Nephron progenitor cell (in vitro differentiated cells): ENCODE results near the gene L3MBTL3.
A peak's percentile ranks its signal among the peaks of the same experiment; 100 is the strongest.

Source experiments
- DNase-seq: peaks from one replicate; pipeline ENCODE4 v3.0.0; 2021
- H3K27ac Mint-ChIP-seq: 2 replicates; pipeline ENCODE4 v1.8.0; 2021; ENCODE audit warnings: mild to moderate bottlenecking, moderate library complexity, mixed read lengths
- H3K27me3 Mint-ChIP-seq: 2 replicates; pipeline ENCODE4 v1.8.0; 2021; ENCODE audit warnings: mild to moderate bottlenecking, low read depth, mixed read lengths; ENCODE audit not compliant: poor library complexity
- H3K36me3 Mint-ChIP-seq: 2 replicates; pipeline ENCODE4 v1.8.0; 2021; ENCODE audit warnings: low read depth, mixed read lengths
- H3K4me1 Mint-ChIP-seq: 2 replicates; pipeline ENCODE4 v1.8.0; 2021; ENCODE audit warnings: mixed read lengths
- H3K4me3 Mint-ChIP-seq: 2 replicates; pipeline ENCODE4 v1.8.0; 2021; ENCODE audit warnings: mild to moderate bottlenecking, moderate library complexity, mixed read lengths
- H3K9me3 Mint-ChIP-seq: 2 replicates; pipeline ENCODE4 v1.8.0; 2021; ENCODE audit warnings: mild to moderate bottlenecking, moderate library complexity, mixed read lengths
- TF ChIP-seq, protein P1 (sequence below): fragments of 200-600 bp; sonication (generic); IDR thresholded peaks from 2 replicates; pipeline ENCODE4 v1.5.0; 2021; ENCODE audit warnings: antibody characterized with exemption

Gene L3MBTL3

DNA sequence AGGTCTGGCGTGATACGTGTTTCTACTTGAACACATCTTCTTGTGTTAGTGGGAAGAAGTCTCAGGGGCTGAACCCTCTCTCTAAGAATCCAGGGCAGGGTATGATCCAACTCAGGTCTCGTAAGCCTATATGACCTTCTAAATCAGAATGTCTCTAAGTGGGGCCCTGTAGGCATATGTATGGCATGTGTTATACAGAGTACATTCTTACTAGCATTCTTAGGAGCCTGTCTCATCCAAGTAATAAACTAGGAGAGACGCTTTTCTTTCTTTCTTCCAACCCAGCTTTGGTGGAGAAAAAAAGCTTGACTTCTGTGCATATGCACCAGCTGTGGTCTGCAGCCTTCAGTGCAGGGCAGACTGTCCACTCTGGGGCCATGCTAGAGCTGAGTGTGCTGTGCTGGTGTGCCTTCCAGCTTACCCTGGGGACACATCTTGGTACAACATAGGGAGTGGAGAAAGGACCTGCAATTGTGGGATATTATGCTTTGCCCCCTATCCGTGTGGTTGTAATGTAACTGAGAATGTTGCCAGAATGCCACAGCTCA lies 47.3 kb downstream of the L3MBTL3 start:
- H3K4me1 Mint-ChIP-seq = no peaks in the 10 kb centered on the region
- TF ChIP-seq, protein P1, sequence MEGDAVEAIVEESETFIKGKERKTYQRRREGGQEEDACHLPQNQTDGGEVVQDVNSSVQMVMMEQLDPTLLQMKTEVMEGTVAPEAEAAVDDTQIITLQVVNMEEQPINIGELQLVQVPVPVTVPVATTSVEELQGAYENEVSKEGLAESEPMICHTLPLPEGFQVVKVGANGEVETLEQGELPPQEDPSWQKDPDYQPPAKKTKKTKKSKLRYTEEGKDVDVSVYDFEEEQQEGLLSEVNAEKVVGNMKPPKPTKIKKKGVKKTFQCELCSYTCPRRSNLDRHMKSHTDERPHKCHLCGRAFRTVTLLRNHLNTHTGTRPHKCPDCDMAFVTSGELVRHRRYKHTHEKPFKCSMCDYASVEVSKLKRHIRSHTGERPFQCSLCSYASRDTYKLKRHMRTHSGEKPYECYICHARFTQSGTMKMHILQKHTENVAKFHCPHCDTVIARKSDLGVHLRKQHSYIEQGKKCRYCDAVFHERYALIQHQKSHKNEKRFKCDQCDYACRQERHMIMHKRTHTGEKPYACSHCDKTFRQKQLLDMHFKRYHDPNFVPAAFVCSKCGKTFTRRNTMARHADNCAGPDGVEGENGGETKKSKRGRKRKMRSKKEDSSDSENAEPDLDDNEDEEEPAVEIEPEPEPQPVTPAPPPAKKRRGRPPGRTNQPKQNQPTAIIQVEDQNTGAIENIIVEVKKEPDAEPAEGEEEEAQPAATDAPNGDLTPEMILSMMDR = no peak

DNA sequence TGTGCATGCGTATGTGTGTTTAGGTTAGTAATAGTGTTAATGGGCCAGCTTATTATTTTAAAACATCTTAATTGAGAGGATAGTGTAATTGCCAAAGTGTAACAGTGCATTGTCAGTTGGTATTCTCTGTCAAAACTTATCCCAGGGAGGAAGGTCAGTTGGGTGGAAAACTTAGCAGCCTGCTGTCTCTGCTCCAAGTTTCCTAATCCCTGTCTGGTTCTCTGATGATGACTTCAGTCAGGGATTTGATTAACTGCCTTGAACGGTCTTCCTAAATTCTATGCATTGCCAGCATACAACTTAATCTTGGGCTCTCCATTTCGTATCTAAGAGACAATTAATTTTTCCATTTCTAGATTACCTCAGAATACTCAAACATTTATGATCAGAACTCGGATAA lies 51.1 kb downstream of the L3MBTL3 start:
- TF ChIP-seq, protein P1 = no peak
- Mint-ChIP-seq H3K4me3 (no peak overlapping the region), H3K27me3 (no peaks in the 10 kb centered on the region), H3K27ac (peak overlapping the region; percentile 69), H3K9me3 (no peaks in the 10 kb centered on the region), H3K36me3 (peaks cover 49% of the 10 kb centered on the region), H3K4me1 (no peaks in the 10 kb centered on the region)
- DNase-seq = no peak

More for the DNA sequence above, 47.3 kb downstream of the L3MBTL3 start:
- DNase-seq = no peak
- Mint-ChIP-seq H3K27ac (peak overlapping the region; percentile 62), H3K4me3 (no peak overlapping the region), H3K27me3 (no peaks in the 10 kb centered on the region), H3K36me3 (peaks cover 57% of the 10 kb centered on the region), H3K9me3 (no peaks in the 10 kb centered on the region)

DNA sequence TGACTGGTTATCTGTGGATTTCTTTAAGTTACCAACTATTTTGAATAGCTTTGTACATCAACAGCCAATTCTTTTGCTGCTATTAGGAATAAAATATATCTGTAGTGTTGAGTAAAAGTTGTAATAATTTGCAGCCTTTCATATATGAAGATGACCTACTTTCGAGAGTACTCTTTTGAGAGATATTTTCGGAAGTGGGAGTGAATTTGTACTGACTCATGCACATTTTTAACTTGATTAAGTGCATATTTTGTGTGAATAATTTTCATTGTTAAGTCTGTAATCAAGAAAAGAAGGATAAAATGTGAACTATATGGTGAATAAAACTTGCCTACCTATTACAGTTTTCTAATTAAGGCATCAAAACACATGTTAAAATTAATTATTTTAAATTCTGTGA lies 51.9 kb downstream of the L3MBTL3 start:
- H3K36me3 Mint-ChIP-seq = peaks cover 47% of the 10 kb centered on the region
- no peaks in the 10 kb centered on the region for H3K9me3 Mint-ChIP-seq
- TF ChIP-seq, protein P1 = no peak
- no peaks in the 10 kb centered on the region for H3K27me3 Mint-ChIP-seq
- H3K4me1 Mint-ChIP-seq = no peaks in the 10 kb centered on the region
- no peak for DNase-seq
- no peak overlapping the region for H3K27ac Mint-ChIP-seq
- no peak overlapping the region for H3K4me3 Mint-ChIP-seq

DNA sequence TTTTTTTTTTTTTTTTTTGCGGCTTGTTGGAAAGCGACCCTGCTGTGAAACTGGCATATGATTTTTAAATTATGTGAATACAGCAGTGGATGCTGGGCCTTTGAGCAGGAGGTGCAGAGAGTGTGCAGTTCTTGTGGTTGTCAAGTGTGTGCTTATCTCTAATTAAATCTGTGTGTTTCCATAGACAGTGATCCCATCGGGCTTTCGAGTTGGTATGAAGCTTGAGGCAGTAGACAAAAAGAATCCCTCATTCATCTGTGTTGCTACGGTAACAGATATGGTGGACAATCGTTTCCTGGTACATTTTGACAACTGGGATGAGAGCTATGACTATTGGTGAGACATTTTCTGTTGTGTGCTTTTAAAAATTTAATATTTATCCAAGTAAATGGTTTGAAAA lies 52.4 kb downstream of the L3MBTL3 start:
- no peaks in the 10 kb centered on the region for H3K4me1 Mint-ChIP-seq
- no peak overlapping the region for H3K4me3 Mint-ChIP-seq
- peaks cover 47% of the 10 kb centered on the region for H3K36me3 Mint-ChIP-seq
- no peaks in the 10 kb centered on the region for H3K9me3 Mint-ChIP-seq
- H3K27ac Mint-ChIP-seq = peak overlapping the region; percentile 48
- H3K27me3 Mint-ChIP-seq = no peaks in the 10 kb centered on the region
- no peak for DNase-seq
- TF ChIP-seq, protein P1 = no peak

DNA sequence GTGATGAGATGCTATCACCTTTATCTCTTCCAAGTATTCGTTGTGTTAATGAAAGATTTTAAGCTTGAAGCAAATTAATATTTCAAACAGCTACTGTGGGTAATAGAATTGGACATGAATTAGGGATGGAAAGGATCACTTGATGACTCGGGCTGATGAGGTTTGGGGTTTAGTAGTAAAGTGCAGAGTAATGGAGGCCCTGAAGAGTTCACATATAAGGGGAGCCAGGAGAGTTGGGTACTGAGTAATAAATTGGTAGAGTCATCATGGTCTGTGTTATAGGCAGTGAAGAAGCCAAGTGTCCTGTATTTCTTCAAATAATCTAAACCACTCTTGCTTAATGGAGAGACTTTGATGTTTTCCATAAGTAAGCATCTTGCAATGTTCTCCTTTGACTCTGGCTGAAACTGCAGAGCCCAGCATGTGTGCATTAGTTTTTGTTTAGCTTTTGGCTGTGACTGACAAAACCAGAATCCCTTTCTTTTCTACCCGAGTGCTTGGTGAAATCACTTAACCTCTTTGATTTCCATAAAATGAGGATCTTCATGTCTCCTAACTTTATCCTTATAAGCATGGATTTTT lies 57.6 kb downstream of the L3MBTL3 start:
- no peaks in the 10 kb centered on the region for H3K27me3 Mint-ChIP-seq
- no peak overlapping the region for H3K4me3 Mint-ChIP-seq
- no peaks in the 10 kb centered on the region for H3K9me3 Mint-ChIP-seq
- DNase-seq = no peak
- TF ChIP-seq, protein P1 = no peak
- H3K36me3 Mint-ChIP-seq = peaks cover 26% of the 10 kb centered on the region
- H3K4me1 Mint-ChIP-seq = no peaks in the 10 kb centered on the region
- H3K27ac Mint-ChIP-seq = no peak overlapping the region

DNA sequence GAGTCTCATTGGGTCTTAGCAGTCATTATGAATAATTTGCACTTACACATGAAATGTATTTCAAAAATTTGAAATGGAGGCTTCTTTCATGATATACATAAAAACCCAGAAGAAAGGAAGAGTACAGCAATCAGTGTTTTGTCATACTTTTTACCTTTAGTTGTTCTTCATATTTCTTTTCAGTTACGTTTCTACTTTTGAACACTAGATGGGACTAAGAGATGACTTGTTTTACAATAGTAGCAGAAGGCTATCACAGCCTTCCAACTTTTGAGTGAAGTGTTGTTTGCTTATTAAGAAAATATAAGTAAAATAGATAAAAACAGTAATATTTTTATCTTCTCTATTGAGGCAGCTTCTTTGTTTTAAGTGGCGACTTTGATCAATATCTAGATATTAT lies 58.1 kb downstream of the L3MBTL3 start:
- no peaks in the 10 kb centered on the region for H3K9me3 Mint-ChIP-seq
- H3K4me3 Mint-ChIP-seq = no peak overlapping the region
- TF ChIP-seq, protein P1 = no peak
- H3K27ac Mint-ChIP-seq = no peak overlapping the region
- no peaks in the 10 kb centered on the region for H3K4me1 Mint-ChIP-seq
- no peak for DNase-seq
- no peaks in the 10 kb centered on the region for H3K27me3 Mint-ChIP-seq
- H3K36me3 Mint-ChIP-seq = peaks cover 27% of the 10 kb centered on the region
